ENCODE measurements around the gene TRIO. TPM values are rescaled to one million over a fixed set of nuclear protein-coding genes. Genes with fewer than 3 reads are reported as not detected.

The TRIO gene
- total and polyA plus RNA-seq, 2 of the 8 experiments (the other 6 are each of a cell fraction or from before 2014, with no cell fraction given) = 35.1 to 69.1 TPM

GRCh38 chr5:14209222-14209822 lies 66.2 kb downstream of the TRIO start:
- DNase-seq (ENCODE audit: low read depth in 1 of 2, low spot score in 2 of 2) (no peak), FAIRE-seq (no peak)
- Histone ChIP-seq H3K4ac (replicated peaks; ENCODE audit: insufficient read length, low read depth, low read length) (no peak overlapping the region), H3K4me2 (ENCODE audit: insufficient read depth in 1 of 2, low read depth in 2 of 2, low read length in 2 of 2) (no peak overlapping the region), H3K23ac (ENCODE audit: insufficient read length) (no peak overlapping the region), H3K18ac (ENCODE audit: extremely low read depth, low read length) (no peak overlapping the region), H3K79me1 (ENCODE audit: low read depth, low read length) (peaks cover 6% of the 10 kb centered on the region), H3K9ac (replicated peaks in 1 of 4; ENCODE audit: extremely low read depth in 1 of 4, low read depth in 3 of 4, low read length in 3 of 4) (no peak overlapping the region), H2BK5ac (ENCODE audit: low read depth, low read length) (no peak overlapping the region), H3K23me2 (ENCODE audit: low read depth, low read length) (no peaks in the 10 kb centered on the region; the same call in 1 of the 2 replicates), H3K56ac (replicated peaks; ENCODE audit: insufficient read length, low read depth, low read length) (no peak overlapping the region), H2BK120ac (replicated peaks; ENCODE audit: low read depth, low read length) (no peak overlapping the region), H3K4me1 (replicated peaks in 1 of 4; ENCODE audit: control insufficient read depth in 3 of 4, insufficient read depth in 4 of 4, low read length in 3 of 4) (peaks cover 0 to 14% (median 4%) of the 10 kb centered on the region in 4 experiments; a peak in 3 of 7 replicates), H4K20me1 (replicated peaks in 1 of 2; ENCODE audit: control insufficient read depth in 1 of 2, insufficient read depth in 2 of 2, low read length in 2 of 2) (peaks cover 5 to 8% of the 10 kb centered on the region in 2 experiments), H3K9me3 (ENCODE audit: insufficient read depth in 2 of 2, low read depth in 1 of 2, low read length in 1 of 2) (no peaks in the 10 kb centered on the region), H2AFZ (ENCODE audit: low read length) (no peak overlapping the region), H2BK15ac (ENCODE audit: low read length) (no peak overlapping the region), H3K4me3 (ENCODE audit: extremely low read depth in 1 of 4, insufficient read depth in 2 of 4, low read depth in 3 of 4, low read length in 4 of 4) (no peak overlapping the region), H3K14ac (ENCODE audit: insufficient read length) (no peak overlapping the region), H2AK5ac (ENCODE audit: low read depth, low read length) (no peak overlapping the region), H4K8ac (ENCODE audit: extremely low read depth, insufficient read depth, low read length) (no peak overlapping the region), H3K27me3 (replicated peaks in 1 of 4; ENCODE audit: control insufficient read depth in 3 of 4, extremely low read depth in 1 of 4, insufficient read depth in 3 of 4, low read length in 3 of 4) (no peaks in the 10 kb centered on the region), H3K27ac (ENCODE audit: low read depth, low read length) (no peak overlapping the region), H4K5ac (ENCODE audit: insufficient read length, low read depth, low read length) (no peak overlapping the region), H2BK12ac (ENCODE audit: low read depth, low read length) (no peak overlapping the region), H3K36me3 (ENCODE audit: control insufficient read depth in 2 of 4, insufficient read depth in 4 of 4, low read length in 3 of 4) (no peaks in the 10 kb centered on the region), H2BK20ac (ENCODE audit: low read length) (no peak overlapping the region), H3K79me2 (ENCODE audit: control insufficient read depth in 1 of 2, insufficient read depth in 2 of 2, low read length in 2 of 2) (peaks cover 0 to 99% of the 10 kb centered on the region in 2 experiments; a peak in 3 of 4 replicates), H4K91ac (replicated peaks; ENCODE audit: insufficient read length, low read length) (no peak overlapping the region)
- ChIA-PET CTCF (ENCODE audit: partially characterized antibody) (interaction anchor here (0.9 to 1.0 kb wide), 2 partner anchors 49 to 296 kb away, joined by 3 to 5 read pairs; no protein-coding TSS in a partner anchor), POLR2A (ENCODE audit: partially characterized antibody) (no interaction called here)
- 92% methylated on average over 9 of the region's 9 CpGs; no CpG with 5 or more reads in 1 of the 2 experiments for WGBS, 2 experiments (ENCODE audit: extremely low coverage in 1 of 2, insufficient coverage in 1 of 2, insufficient read length in 1 of 2, insufficient replicate concordance in 2 of 2, low coverage in 1 of 2, low lambda C conversion rate in 2 of 2, missing lambda C conversion rate in 1 of 2)
- TF ChIP-seq YY1 (IDR thresholded peaks at IDR 0.05; ENCODE audit: low read depth, low read length) = no peak
- no peak for TF ChIP-seq GTF2F1 (IDR thresholded peaks at IDR 0.05; ENCODE audit: borderline replicate concordance, low read depth, low read length)
- TF ChIP-seq CTCF (IDR thresholded peaks at IDR 0.05; ENCODE audit: control extremely low read depth in 1 of 3, insufficient read depth in 1 of 3, low read depth in 1 of 3, low read length in 3 of 3) = no peak
- TF ChIP-seq POLR2AphosphoS5 (IDR thresholded peaks at IDR 0.05; ENCODE audit: low read depth, low read length) = no peak
- no peak for TF ChIP-seq EZH2 (IDR thresholded peaks at IDR 0.05; ENCODE audit: low read depth, low read length, severe bottlenecking)
- TF ChIP-seq, protein P1, sequence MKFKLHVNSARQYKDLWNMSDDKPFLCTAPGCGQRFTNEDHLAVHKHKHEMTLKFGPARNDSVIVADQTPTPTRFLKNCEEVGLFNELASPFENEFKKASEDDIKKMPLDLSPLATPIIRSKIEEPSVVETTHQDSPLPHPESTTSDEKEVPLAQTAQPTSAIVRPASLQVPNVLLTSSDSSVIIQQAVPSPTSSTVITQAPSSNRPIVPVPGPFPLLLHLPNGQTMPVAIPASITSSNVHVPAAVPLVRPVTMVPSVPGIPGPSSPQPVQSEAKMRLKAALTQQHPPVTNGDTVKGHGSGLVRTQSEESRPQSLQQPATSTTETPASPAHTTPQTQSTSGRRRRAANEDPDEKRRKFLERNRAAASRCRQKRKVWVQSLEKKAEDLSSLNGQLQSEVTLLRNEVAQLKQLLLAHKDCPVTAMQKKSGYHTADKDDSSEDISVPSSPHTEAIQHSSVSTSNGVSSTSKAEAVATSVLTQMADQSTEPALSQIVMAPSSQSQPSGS (IDR thresholded peaks at IDR 0.05; ENCODE audit: low read length) = no peak
- no peak for TF ChIP-seq SUZ12 (IDR thresholded peaks at IDR 0.05; ENCODE audit: low read length)
- no peak for TF ChIP-seq CBX8 (IDR thresholded peaks at IDR 0.05; ENCODE audit: borderline replicate concordance, low read depth, low read length)
- TF ChIP-seq FOSL1 (IDR thresholded peaks at IDR 0.05; ENCODE audit: insufficient read depth, low read depth, low read length) = no peak
